Activated T-helper 17 cell treated with anti-CD3 and anti-CD28 coated beads, Interleukin-2, amount 50 U/mL, for 72 hours (primary cell): ENCODE measurements around the gene ZNF12. TPM values are rescaled to one million over a fixed set of nuclear protein-coding genes. Genes with fewer than 3 reads are reported as not detected.

Experiments
- ATAC-seq: fragments of 150-1000 bp; cut with Tn5 transposase; replicated peaks from 2 replicates; pipeline ENCODE4 v1.10.0; 2021; ENCODE audit warnings: mild to moderate bottlenecking, moderate library complexity
- H3K27ac Mint-ChIP-seq: one replicate; pipeline ENCODE4 v1.8.0; 2022; ENCODE audit warnings: mixed read lengths
- H3K27me3 Mint-ChIP-seq: one replicate; pipeline ENCODE4 v1.8.0; 2022; ENCODE audit warnings: mixed read lengths
- H3K36me3 Mint-ChIP-seq: one replicate; pipeline ENCODE4 v1.8.0; 2022; ENCODE audit warnings: low read depth, mild to moderate bottlenecking, mixed read lengths
- H3K4me1 Mint-ChIP-seq: one replicate; pipeline ENCODE4 v1.8.0; 2022; ENCODE audit warnings: mixed read lengths
- H3K4me3 Mint-ChIP-seq: one replicate; pipeline ENCODE4 v1.8.0; 2022; ENCODE audit warnings: mild to moderate bottlenecking, mixed read lengths
- H3K9me3 Mint-ChIP-seq: one replicate; pipeline ENCODE4 v1.8.0; 2022; ENCODE audit warnings: mixed read lengths
- total RNA-seq, 2 donors: library from RNA; stranded (reverse); gene quantifications; one replicate each; pipeline ENCODE4 v1.2.3, GENCODE V29; 2022

Gene ZNF12
- total RNA-seq, 2 donors from 2014 or later: 15.4 to 29.8 TPM

- no peaks in the 10 kb centered on the region for H3K9me3 Mint-ChIP-seq
- peaks cover 27% of the 10 kb centered on the region for H3K36me3 Mint-ChIP-seq
- H3K27ac Mint-ChIP-seq: no peak overlapping the region
- H3K27me3 Mint-ChIP-seq: no peaks in the 10 kb centered on the region
- H3K4me1 Mint-ChIP-seq: no peaks in the 10 kb centered on the region
- H3K4me3 Mint-ChIP-seq: no peak overlapping the region
- ATAC-seq: no peak
Measured at GRCh38 chr7:6655636-6656385, 50.9 kb downstream of the ZNF12 start.

GRCh38 chr7:6654842-6655610 lies 51.7 kb downstream of the ZNF12 start:
- Mint-ChIP-seq H3K4me1 (no peaks in the 10 kb centered on the region), H3K27ac (no peak overlapping the region), H3K36me3 (peaks cover 35% of the 10 kb centered on the region), H3K27me3 (no peaks in the 10 kb centered on the region), H3K9me3 (no peaks in the 10 kb centered on the region), H3K4me3 (no peak overlapping the region)
- ATAC-seq: no peak

GRCh38 chr7:6654113-6654841 lies 52.5 kb downstream of the ZNF12 start:
- H3K4me3 Mint-ChIP-seq: no peak overlapping the region
- no peak for ATAC-seq
- H3K36me3 Mint-ChIP-seq: peaks cover 40% of the 10 kb centered on the region
- H3K27me3 Mint-ChIP-seq: no peaks in the 10 kb centered on the region
- no peaks in the 10 kb centered on the region for H3K9me3 Mint-ChIP-seq
- no peaks in the 10 kb centered on the region for H3K4me1 Mint-ChIP-seq
- H3K27ac Mint-ChIP-seq: no peak overlapping the region

GRCh38 chr7:6653071-6654003 lies 53.4 kb downstream of the ZNF12 start:
- peaks cover 40% of the 10 kb centered on the region for H3K36me3 Mint-ChIP-seq
- no peaks in the 10 kb centered on the region for H3K27me3 Mint-ChIP-seq

GRCh38 chr7:6652446-6653011 lies 54.2 kb downstream of the ZNF12 start:
- Mint-ChIP-seq H3K9me3 (no peaks in the 10 kb centered on the region), H3K27ac (no peak overlapping the region), H3K4me1 (no peaks in the 10 kb centered on the region), H3K36me3 (peaks cover 41% of the 10 kb centered on the region), H3K4me3 (no peak overlapping the region), H3K27me3 (no peaks in the 10 kb centered on the region)
- ATAC-seq: no peak

More at GRCh38 chr7:6653071-6654003, 53.4 kb downstream of the ZNF12 start:
- H3K27ac Mint-ChIP-seq: no peak overlapping the region
- ATAC-seq: no peak
- H3K4me1 Mint-ChIP-seq: no peaks in the 10 kb centered on the region
- no peak overlapping the region for H3K4me3 Mint-ChIP-seq
- no peaks in the 10 kb centered on the region for H3K9me3 Mint-ChIP-seq

- ATAC-seq: no peak
- no peaks in the 10 kb centered on the region for H3K9me3 Mint-ChIP-seq
- peaks cover 46% of the 10 kb centered on the region for H3K36me3 Mint-ChIP-seq
- H3K4me1 Mint-ChIP-seq: no peaks in the 10 kb centered on the region
- no peak overlapping the region for H3K4me3 Mint-ChIP-seq
- no peak overlapping the region for H3K27ac Mint-ChIP-seq
- no peaks in the 10 kb centered on the region for H3K27me3 Mint-ChIP-seq
Measured at GRCh38 chr7:6651851-6652445, 54.8 kb downstream of the ZNF12 start.

GRCh38 chr7:6650521-6651011 lies 56.2 kb downstream of the ZNF12 start:
- no peaks in the 10 kb centered on the region for H3K27me3 Mint-ChIP-seq
- H3K27ac Mint-ChIP-seq: no peak overlapping the region
- no peaks in the 10 kb centered on the region for H3K4me1 Mint-ChIP-seq
- ATAC-seq: no peak
- no peaks in the 10 kb centered on the region for H3K9me3 Mint-ChIP-seq
- H3K36me3 Mint-ChIP-seq: peaks cover 57% of the 10 kb centered on the region
- no peak overlapping the region for H3K4me3 Mint-ChIP-seq

GRCh38 chr7:6650086-6650485 lies 56.7 kb downstream of the ZNF12 start:
- no peak for ATAC-seq
- Mint-ChIP-seq H3K4me3 (no peak overlapping the region), H3K36me3 (peaks cover 56% of the 10 kb centered on the region), H3K9me3 (no peaks in the 10 kb centered on the region), H3K4me1 (no peaks in the 10 kb centered on the region), H3K27ac (no peak overlapping the region), H3K27me3 (no peaks in the 10 kb centered on the region)

- Mint-ChIP-seq H3K36me3 (peaks cover 56% of the 10 kb centered on the region), H3K9me3 (no peaks in the 10 kb centered on the region), H3K27me3 (no peaks in the 10 kb centered on the region), H3K4me1 (no peaks in the 10 kb centered on the region), H3K27ac (no peak overlapping the region), H3K4me3 (no peak overlapping the region)
- no peak for ATAC-seq
Measured at GRCh38 chr7:6649241-6649961, 57.3 kb downstream of the ZNF12 start.

- Mint-ChIP-seq H3K36me3 (peaks cover 61% of the 10 kb centered on the region), H3K9me3 (no peaks in the 10 kb centered on the region), H3K27me3 (no peaks in the 10 kb centered on the region), H3K27ac (no peak overlapping the region), H3K4me1 (no peaks in the 10 kb centered on the region), H3K4me3 (no peak overlapping the region)
- ATAC-seq: no peak
Measured at GRCh38 chr7:6648815-6649104, 58.0 kb downstream of the ZNF12 start.

- H3K9me3 Mint-ChIP-seq: no peaks in the 10 kb centered on the region
- H3K27me3 Mint-ChIP-seq: no peaks in the 10 kb centered on the region
- ATAC-seq: no peak
- H3K4me3 Mint-ChIP-seq: no peak overlapping the region
- H3K4me1 Mint-ChIP-seq: no peaks in the 10 kb centered on the region
- peaks cover 65% of the 10 kb centered on the region for H3K36me3 Mint-ChIP-seq
- H3K27ac Mint-ChIP-seq: no peak overlapping the region
Measured at GRCh38 chr7:6648066-6648814, 58.5 kb downstream of the ZNF12 start.

GRCh38 chr7:6647541-6647940 lies 59.2 kb downstream of the ZNF12 start:
- Mint-ChIP-seq H3K27ac (no peak overlapping the region), H3K4me3 (no peak overlapping the region), H3K27me3 (no peaks in the 10 kb centered on the region), H3K9me3 (no peaks in the 10 kb centered on the region), H3K36me3 (peaks cover 65% of the 10 kb centered on the region), H3K4me1 (no peaks in the 10 kb centered on the region)
- ATAC-seq: no peak
